H1 (cell line): ENCODE data around the gene PMM1.

Source experiments
- CREB1 ChIP-seq: IDR thresholded peaks from 2 replicates; pipeline ENCODE4 v1.6.1; 2012; ENCODE audit warnings: inconsistent platforms
- CTCF ChIP-seq, 3 experiments: IDR thresholded peaks; 1 replicate in 2 of 3; 2 replicates in 1 of 3; pipeline versions ENCODE4 v1.5.1 to v1.6.1; 2011; ENCODE audit warnings: low read length in 3 of 3, mild to moderate bottlenecking in 3 of 3, inconsistent platforms in 2 of 3, low read depth in 1 of 3, moderate library complexity in 1 of 3; ENCODE audit not compliant: insufficient read depth in 1 of 3; ENCODE audit errors: control extremely low read depth in 1 of 3
- EP300 ChIP-seq, 2 experiments: IDR thresholded peaks; 1 replicate in 1 of 2; 2 replicates in 1 of 2; pipeline ENCODE4 v1.6.1; 2011 to 2012; ENCODE audit warnings: low read depth in 2 of 2, low read length in 2 of 2, mild to moderate bottlenecking in 2 of 2, borderline replicate concordance in 1 of 2, inconsistent platforms in 1 of 2, moderate library complexity in 1 of 2
- MAFK ChIP-seq: IDR thresholded peaks from 2 replicates; pipeline ENCODE4 v1.6.1; 2012; ENCODE audit warnings: low read depth, mild to moderate bottlenecking, improper control_type of control experiment, low read length
- MAX ChIP-seq: IDR thresholded peaks from 2 replicates; pipeline ENCODE4 v1.6.1; 2012; ENCODE audit warnings: inconsistent platforms
- RAD21 ChIP-seq, 2 experiments: IDR thresholded peaks in 1 of 2; conservative IDR thresholded peaks in 1 of 2; 2 replicates each; pipeline ENCODE4 v1.6.1; 2011; ENCODE audit warnings: low read depth in 2 of 2, low read length in 2 of 2, improper control_type of control experiment in 1 of 2, inconsistent platforms in 1 of 2, mild to moderate bottlenecking in 1 of 2, moderate library complexity in 1 of 2
- RNF2 ChIP-seq: fragments of 200-900, 300-1000 bp; sonication (generic); IDR thresholded peaks from 2 replicates; pipeline ENCODE4 v1.7.1; 2016; ENCODE audit warnings: borderline replicate concordance, low read depth, mild to moderate bottlenecking, antibody characterized with exemption, low read length; ENCODE audit not compliant: poor library complexity, severe bottlenecking; ENCODE audit errors: missing control alignments
- TAF1 ChIP-seq: IDR thresholded peaks from 2 replicates; pipeline ENCODE4 v1.6.1; 2011; ENCODE audit warnings: mild to moderate bottlenecking, low read depth, low read length
- YY1 ChIP-seq: IDR thresholded peaks from 2 replicates; pipeline ENCODE4 v1.6.1; 2011; ENCODE audit warnings: low read depth, mild to moderate bottlenecking, low read length

- TF ChIP-seq MAX (no peak), CTCF (IDR thresholded peaks at IDR 0.05; ENCODE audit: control extremely low read depth in 1 of 3, insufficient read depth in 1 of 3, low read depth in 1 of 3, low read length in 3 of 3) (no peak), EP300 (IDR thresholded peaks at IDR 0.05; ENCODE audit: borderline replicate concordance in 1 of 2, low read depth in 2 of 2, low read length in 2 of 2) (no peak), YY1 (no peak), MAFK (no peak), CREB1 (no peak), RAD21 (IDR thresholded peaks at IDR 0.05 in 1 of 2, conservative IDR thresholded peaks at IDR 0.05 in 1 of 2; ENCODE audit: low read depth in 2 of 2, low read length in 2 of 2) (no peak), TAF1 (no peak), RNF2 (no peak)
These were observed 48.5 kb upstream of the PMM1 start for GRCh38 chr22:41638124-41638523.
